ENCODE measurements around the gene PRKRA. TPM values are rescaled to one million over a fixed set of nuclear protein-coding genes. Genes with fewer than 3 reads are reported as not detected.
"Not testable (repeated sequence)": the region's sequence is repeated elsewhere in the genome, so short reads cannot be mapped to it uniquely, and the experiment has no call there.

PRKRA gene
- total and polyA plus RNA-seq, 2 experiments from 2014 or later: 44.0 to 67.1 TPM

GRCh38 chr2:178426388-178426787, 24.6 kb downstream of the PRKRA start (continued):
- TF ChIP-seq ZNF462 (CRISPR knock-in tag; IDR thresholded peaks at IDR 0.05): no peak
- no peak for TF ChIP-seq EZH2phosphoT487 (IDR thresholded peaks at IDR 0.05; ENCODE audit: unreplicated experiment)
- TF ChIP-seq ZNF331 (CRISPR knock-in tag; IDR thresholded peaks at IDR 0.05; ENCODE audit: low read depth): no peak
- TF ChIP-seq JUNB (IDR thresholded peaks at IDR 0.05; ENCODE audit: unreplicated experiment): no peak
- no peak for TF ChIP-seq NANOG (IDR thresholded peaks at IDR 0.05; ENCODE audit: borderline replicate concordance)

GRCh38 chr2:178425255-178425827, 25.6 kb downstream of the PRKRA start:
- no peak overlapping the region for H3K4me2 ChIP-seq
- DNase-seq (ENCODE audit: low spot score) (no peak), ATAC-seq (no peak)
- peaks cover 7% of the 10 kb centered on the region; the same call in 1 of the 3 replicates for H3K9me3 Mint-ChIP-seq
- no peaks in the 10 kb centered on the region; the same call in 1 of the 2 replicates for H4K20me1 ChIP-seq (replicated peaks; ENCODE audit: insufficient read depth)
- no peak overlapping the region for H3K4me3 Mint-ChIP-seq
- H3K36me3 Mint-ChIP-seq (ENCODE audit: low read depth): peaks cover 29% of the 10 kb centered on the region
- no peak overlapping the region for H3K27ac Mint-ChIP-seq
- H3K27ac ChIP-seq (ENCODE audit: low read depth): no peak overlapping the region
- H3K4me1 Mint-ChIP-seq: peaks cover 4% of the 10 kb centered on the region; the same call in 2 of the 3 replicates
- H3K36me3 ChIP-seq (ENCODE audit: insufficient read depth): no peaks in the 10 kb centered on the region
- no peaks in the 10 kb centered on the region; the same call in none of the 2 replicates for H3K79me2 ChIP-seq (replicated peaks; ENCODE audit: insufficient read depth)
- no peaks in the 10 kb centered on the region for H3K4me1 ChIP-seq (ENCODE audit: insufficient read depth)
- no peak overlapping the region for H2AFZ ChIP-seq
- H3K4me3 ChIP-seq: no peak overlapping the region
- TF ChIP-seq JUNB (IDR thresholded peaks at IDR 0.05; ENCODE audit: unreplicated experiment) (no peak), STAT1 (IDR thresholded peaks at IDR 0.05; ENCODE audit: unreplicated experiment) (no peak)
- peaks cover 2% of the 10 kb centered on the region for H3K27me3 Mint-ChIP-seq (ENCODE audit: insufficient read depth, low read depth, poor library complexity)
- H3F3A ChIP-seq (replicated peaks; ENCODE audit: low read depth): no peaks in the 10 kb centered on the region
- no peaks in the 10 kb centered on the region for H3K9me2 ChIP-seq (ENCODE audit: insufficient read depth)
- no peaks in the 10 kb centered on the region for H3K27me3 ChIP-seq (ENCODE audit: insufficient read depth)

- H3K4me2 ChIP-seq; H3K79me2 ChIP-seq (replicated peaks; ENCODE audit: insufficient read depth); H3K27me3 Mint-ChIP-seq (ENCODE audit: insufficient read depth, low read depth, poor library complexity); H4K20me1 ChIP-seq (replicated peaks; ENCODE audit: insufficient read depth); H3K27ac Mint-ChIP-seq; H3K9me3 Mint-ChIP-seq; H3K27me3 ChIP-seq (ENCODE audit: insufficient read depth); H3K9me2 ChIP-seq (ENCODE audit: insufficient read depth); H3K4me1 ChIP-seq (ENCODE audit: insufficient read depth); H2AFZ ChIP-seq; H3K27ac ChIP-seq (ENCODE audit: low read depth); DNase-seq (ENCODE audit: low spot score); ATAC-seq; H3K4me3 ChIP-seq; H3K4me3 Mint-ChIP-seq; H3K4me1 Mint-ChIP-seq; H3F3A ChIP-seq (replicated peaks; ENCODE audit: low read depth); H3K36me3 ChIP-seq (ENCODE audit: insufficient read depth): not testable (repeated sequence)
- H3K36me3 Mint-ChIP-seq (ENCODE audit: low read depth): peaks cover 24% of the 10 kb centered on the region; the same call in 2 of the 3 replicates
Measured at GRCh38 chr2:178423746-178424145, 27.2 kb downstream of the PRKRA start.

Measured in GM23338 (cell line).